Hematopoietic multipotent progenitor cell treated with erythropoietin and hydrocortisone succinate and interleukin-3 and kit ligand, for 15 days (in vitro differentiated cells): ENCODE measurements around the gene SH3PXD2A.

ENCODE experiments used
- DNase-seq: peaks from one replicate; pipeline ENCODE4 v3.0.0-alpha.2; 2015; ENCODE audit warnings: low spot score

The SH3PXD2A gene

GRCh38 chr10:103559776-103560175 is 295.6 kb downstream of the SH3PXD2A start:
- DNase-seq, result no peak

- no peak for DNase-seq
These were observed 296.5 kb downstream of the SH3PXD2A start for GRCh38 chr10:103558911-103559310.

GRCh38 chr10:103557455-103557854 is 297.9 kb downstream of the SH3PXD2A start:
- DNase-seq, result no peak

DNA sequence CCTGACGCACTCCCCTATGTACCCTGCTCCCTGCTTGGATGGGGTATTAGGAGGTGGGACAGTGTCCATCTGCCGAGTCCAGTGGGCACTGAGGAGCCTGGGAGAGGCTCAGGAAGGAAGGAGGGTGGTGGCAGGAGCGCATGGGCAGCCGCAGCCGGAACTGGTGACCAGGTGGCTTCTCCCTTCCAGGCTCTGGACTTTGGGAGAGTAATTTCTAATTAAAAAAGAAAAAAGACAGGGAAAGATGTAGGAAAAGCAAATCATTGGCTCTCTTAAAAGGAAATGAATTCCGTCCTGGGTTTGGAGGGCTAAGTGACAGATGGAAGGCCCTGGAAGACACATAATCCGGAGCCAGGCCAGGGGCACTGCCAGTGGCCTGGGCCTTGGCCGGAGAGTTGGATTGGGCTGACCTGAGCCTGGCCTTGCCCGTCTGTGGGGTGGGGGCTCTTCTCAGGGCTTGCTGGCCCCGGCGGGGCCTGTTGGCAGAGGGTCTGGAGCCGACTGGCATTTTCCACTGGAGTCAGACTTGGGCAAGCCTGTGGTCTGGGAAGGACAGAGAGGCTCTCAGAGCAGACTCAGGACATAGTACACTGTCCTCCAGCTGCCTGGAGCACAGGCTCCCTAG is 298.9 kb downstream of the SH3PXD2A start:
- DNase-seq, result no peak

- no peak for DNase-seq
These were observed 299.7 kb downstream of the SH3PXD2A start for GRCh38 chr10:103555712-103556111.

- DNase-seq, result no peak
These were observed 300.1 kb downstream of the SH3PXD2A start for GRCh38 chr10:103555325-103555649.

GRCh38 chr10:103554488-103555324 is 300.7 kb downstream of the SH3PXD2A start:
- no peak for DNase-seq

DNA sequence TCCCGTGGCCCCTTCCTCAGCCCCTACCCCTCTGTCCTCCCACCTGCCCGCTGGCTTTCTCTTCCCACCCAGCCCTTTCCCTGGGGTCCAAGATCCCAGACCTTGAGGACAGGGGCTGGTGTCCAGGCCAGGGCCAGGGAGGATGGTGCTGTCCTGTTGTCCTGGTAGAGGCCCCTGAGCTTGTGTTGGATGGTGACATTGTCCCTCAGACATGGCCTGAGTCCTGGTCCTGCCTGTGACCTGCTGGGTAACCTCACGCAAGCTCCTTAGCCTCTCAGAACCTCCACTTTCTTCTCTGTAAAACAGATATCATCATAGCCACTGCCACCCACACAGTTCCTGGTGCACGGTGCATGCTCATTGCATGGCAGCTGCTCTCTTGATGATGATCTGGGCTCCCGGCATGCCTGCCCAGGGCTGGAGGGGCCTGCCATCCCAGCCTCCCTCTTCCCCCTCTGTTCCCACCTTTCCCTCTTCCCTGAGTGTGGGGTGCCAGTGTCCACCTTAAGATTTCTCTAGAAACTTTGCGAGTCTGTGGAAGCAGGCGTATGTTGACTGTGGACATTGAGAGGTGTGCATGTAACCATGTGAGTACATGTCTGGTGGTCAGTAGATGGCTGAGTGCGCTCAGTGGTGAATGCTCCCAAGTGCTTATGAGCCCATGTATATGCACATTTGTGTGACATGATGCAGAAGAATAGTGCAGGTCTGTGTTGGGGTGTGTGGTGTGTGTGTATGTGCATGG is 301.5 kb downstream of the SH3PXD2A start:
- no peak for DNase-seq

DNA sequence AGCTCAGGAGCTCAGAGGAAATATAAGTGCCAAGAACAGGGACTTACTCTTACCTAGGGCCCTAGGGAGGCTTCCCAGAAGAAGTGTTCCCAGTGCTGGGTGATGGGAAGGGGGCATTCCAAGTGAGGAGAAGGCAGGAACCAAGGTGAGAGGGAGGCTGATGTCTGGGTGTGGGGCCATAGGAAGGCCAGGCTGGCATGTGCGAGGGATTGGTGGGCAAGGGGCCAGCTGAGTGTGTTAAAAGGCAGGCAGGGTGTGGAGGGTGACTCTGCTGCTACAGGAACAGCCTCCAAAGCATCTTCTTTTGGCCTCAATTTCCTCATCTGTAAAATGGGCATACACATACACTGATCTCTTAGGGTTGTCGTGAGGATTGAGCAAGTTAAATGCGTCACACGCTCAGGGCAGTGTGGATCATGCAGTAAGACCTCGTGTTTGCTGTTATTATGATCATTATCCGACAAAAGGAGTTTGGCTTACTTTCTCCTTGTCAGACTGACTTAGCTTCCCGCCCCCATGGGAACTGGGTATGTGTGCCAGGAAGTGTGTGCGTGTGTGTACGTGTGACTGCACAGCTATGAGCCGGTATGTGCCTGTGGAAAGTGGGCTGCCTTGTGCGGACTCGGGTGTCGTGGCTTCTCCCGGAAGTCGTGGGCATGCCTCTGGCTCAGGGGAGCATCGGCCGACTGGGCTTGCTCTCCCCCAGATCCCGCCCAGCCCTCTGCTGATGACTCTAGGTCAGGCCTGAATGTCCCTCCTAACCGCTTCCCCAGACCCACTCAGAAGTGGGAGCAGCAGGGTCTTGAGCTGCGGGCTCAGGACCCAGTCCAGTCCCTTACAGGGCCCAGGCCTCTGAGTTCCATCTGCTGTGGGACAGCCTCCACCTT is 302.3 kb downstream of the SH3PXD2A start:
- no peak for DNase-seq

DNA sequence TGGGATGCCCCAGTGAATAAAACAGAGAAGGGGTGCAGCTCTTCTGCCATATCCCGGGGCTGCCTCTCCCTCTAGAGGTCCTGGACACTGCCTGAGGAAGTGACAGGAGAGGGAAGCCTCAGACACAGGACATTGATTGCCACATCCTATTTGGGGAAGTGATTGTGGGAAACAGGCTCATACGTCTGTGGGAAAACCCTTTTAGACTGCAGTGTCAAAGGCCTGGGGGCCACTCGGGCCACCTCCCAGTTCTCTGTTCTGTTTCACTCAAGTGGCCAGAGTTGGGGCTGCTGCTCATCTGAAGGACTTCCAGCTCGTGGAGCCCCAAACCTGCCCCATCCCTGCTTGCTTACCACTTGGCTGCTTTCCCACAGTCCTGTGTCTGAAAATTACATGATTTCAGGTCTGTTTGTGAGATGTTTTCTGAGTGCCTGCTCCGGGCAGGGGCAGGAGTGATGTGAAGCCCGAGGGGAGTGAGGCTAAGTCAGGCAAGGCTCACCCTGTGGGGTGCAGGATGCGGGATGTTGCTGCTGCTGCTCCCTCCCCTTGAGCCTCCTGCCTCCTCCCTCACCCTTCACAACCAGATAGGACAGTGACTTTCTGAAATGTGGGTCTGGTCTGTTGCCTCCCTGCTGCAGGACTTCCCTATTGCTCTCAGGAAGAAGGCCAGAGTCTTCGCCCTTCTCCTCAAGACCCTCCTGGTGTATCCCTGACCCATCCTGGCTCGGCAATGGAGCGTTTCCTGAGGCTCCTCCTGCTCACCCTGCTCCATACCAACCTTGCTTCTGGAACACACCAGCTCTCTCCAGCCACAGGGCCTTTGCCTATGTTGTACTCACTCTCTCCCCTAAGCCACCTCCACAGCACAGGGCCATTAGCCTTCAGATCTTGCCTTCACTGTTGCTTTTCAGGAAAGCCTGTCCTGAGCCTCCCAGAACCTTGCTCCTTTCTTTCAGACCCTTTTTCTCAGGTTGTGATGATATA is 303.5 kb downstream of the SH3PXD2A start:
- DNase-seq, result no peak

DNA sequence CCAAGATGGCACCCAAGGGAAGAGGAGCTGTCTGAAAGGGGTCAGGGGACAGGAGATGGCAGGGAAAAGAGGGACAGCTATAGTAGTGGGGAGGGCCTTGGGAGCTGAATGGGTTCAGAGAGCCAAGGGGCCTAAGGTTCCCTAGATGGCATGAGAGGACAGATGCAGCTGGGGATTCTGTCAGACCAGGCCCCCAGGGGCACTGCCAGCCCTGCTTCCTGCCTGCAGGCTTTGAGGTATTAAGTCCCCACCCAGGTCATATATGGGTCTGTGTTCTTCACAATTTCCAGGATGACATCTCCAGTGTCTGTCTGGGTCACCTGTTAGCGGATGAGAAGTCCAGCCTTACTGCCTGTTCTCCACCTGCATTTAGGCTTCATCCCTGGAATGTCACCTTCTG is 305.1 kb downstream of the SH3PXD2A start:
- DNase-seq, result no peak

DNA sequence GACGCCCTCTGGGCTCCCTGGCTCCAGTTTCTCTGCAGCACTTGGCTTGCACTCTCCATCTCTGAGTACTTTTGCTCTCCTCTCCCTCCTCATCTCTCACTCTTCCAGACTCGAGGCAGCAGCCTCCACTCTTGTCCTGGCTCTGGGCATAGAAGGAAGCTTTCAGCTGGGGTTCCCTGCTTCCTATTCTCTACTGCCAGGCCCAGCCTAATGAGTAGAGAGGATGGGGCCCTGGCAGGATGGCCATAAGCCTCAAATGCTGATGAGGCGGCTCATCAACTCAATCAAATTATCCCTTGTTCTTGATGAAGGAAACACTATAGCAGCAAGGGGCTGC is 306.1 kb downstream of the SH3PXD2A start:
- no peak for DNase-seq

DNA sequence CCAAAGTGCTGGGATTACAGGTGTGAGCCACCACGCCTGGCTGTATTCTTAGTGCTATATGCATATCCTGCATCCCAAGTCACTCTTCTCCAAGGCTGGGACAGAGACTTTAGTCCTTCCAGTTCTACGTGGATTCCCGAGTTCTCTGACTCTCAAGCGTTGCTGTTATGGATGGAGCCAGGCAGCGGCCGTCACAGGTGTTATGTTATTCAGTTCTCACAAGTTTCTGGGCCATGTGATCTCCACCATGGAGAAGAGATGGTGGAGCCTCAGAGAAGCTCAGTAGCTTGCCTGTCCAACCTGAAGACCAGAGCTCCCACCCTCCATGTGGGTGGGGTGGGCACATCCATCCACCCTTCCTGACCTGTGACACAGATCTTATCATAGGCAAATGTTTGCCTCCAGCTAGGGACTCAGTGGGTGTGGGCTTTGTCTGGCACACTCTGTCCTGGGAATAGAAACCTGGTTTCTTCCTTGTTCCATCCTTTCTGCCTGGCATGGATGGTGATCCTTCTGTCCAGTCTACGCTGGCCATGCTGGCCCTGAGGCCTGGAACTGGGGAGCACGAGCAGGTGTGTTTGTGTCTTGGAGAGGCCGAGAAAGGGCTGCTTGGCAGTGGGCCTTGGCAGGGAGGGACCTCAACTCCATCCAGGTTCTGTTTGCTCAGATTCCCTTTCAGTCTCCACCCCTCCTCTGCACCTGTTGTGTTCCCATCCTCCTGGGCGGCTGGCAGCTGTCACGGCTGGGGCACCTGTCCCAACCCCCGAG is 306.6 kb downstream of the SH3PXD2A start:
- DNase-seq, result no peak

DNA sequence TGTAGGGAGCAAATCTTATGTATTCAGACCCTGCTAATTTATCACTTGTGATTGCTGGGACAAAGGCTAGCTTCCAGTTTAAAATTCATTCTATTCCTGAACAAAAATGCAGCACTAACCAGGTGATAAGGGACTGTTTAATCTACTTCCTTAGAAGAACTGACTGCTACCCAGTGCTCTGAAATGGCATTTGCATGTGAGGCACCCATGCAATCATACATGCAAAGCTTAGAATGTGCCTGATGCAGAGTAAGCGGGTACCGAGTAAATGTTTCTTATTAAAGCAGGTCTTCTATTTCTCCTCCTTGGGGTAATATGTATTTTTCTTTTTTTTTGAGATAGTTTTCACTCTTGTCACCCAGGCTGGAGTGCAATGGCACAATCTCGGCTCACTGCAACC is 307.4 kb downstream of the SH3PXD2A start:
- no peak for DNase-seq

- no peak for DNase-seq
These were observed 307.9 kb downstream of the SH3PXD2A start for GRCh38 chr10:103547391-103547946.

DNA sequence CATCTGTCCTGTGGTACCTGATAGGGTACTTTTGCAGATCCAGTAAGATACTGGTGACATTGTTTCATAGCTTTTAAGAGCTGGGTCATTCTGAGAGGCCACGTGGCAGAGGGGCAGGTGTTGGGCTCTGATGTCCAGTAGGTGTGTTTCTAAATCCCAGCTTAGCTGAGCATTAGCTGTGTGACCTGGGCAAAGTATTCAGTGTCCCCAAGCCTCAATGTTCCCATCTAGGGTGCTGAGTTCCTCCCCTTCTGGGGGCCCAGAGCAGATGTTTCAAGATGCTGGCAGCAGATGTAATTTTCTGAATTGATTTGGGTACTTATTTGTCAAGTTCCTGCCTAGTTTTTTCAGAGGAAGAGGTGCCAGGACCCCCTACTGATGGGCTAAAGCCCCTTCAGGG is 309.0 kb downstream of the SH3PXD2A start:
- no peak for DNase-seq

DNA sequence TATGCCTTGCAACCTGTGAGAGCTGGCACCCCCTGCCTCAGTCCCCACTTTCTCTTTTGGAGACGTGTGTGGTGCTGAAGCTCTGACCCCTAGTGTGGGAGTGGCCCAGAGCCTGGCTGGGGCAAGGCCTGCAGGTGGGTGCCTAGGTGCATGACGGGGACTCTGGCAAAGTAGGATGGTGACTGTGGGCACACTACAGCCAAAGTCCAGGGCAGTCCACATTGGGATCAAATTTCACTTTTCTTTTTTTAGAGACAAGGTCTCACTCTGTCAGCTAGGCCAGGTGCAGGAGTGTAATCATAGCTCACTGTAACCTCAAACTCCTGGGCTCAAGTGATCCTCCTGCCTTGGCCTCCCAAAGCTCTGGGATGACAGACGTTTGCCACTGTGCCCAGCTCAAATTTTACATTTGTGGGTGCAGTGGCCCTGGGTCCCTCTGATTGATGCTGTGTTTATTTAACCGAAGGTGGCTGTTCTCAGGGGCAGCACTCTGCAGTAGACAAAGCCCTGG is 309.6 kb downstream of the SH3PXD2A start:
- DNase-seq, result no peak

GRCh38 chr10:103545366-103545765 is 310.0 kb downstream of the SH3PXD2A start:
- no peak for DNase-seq

GRCh38 chr10:103544657-103545310 is 310.6 kb downstream of the SH3PXD2A start:
- DNase-seq, result no peak
